ENCODE data around the gene GNAQ. TPM values are rescaled to one million over a fixed set of nuclear protein-coding genes. Genes with fewer than 3 reads are reported as not detected.

GNAQ gene
- total RNA-seq, 1 donor from 2014 or later, result 46.7 TPM

- H3K9me3 Mint-ChIP-seq, result no peaks in the 10 kb centered on the region
- H3K4me3 Mint-ChIP-seq, result no peak overlapping the region
- no peak for DNase-seq (ENCODE audit: extremely low spot score, unreplicated experiment)
- peaks cover 17% of the 10 kb centered on the region for H3K36me3 Mint-ChIP-seq
- peaks cover 3% of the 10 kb centered on the region for H3K4me1 Mint-ChIP-seq (ENCODE audit: unreplicated experiment)
- no peak overlapping the region for H3K27ac Mint-ChIP-seq
- TF ChIP-seq, protein P1, sequence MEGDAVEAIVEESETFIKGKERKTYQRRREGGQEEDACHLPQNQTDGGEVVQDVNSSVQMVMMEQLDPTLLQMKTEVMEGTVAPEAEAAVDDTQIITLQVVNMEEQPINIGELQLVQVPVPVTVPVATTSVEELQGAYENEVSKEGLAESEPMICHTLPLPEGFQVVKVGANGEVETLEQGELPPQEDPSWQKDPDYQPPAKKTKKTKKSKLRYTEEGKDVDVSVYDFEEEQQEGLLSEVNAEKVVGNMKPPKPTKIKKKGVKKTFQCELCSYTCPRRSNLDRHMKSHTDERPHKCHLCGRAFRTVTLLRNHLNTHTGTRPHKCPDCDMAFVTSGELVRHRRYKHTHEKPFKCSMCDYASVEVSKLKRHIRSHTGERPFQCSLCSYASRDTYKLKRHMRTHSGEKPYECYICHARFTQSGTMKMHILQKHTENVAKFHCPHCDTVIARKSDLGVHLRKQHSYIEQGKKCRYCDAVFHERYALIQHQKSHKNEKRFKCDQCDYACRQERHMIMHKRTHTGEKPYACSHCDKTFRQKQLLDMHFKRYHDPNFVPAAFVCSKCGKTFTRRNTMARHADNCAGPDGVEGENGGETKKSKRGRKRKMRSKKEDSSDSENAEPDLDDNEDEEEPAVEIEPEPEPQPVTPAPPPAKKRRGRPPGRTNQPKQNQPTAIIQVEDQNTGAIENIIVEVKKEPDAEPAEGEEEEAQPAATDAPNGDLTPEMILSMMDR (conservative IDR thresholded peaks at IDR 0.05), result no peak
- no peaks in the 10 kb centered on the region for H3K27me3 Mint-ChIP-seq
Measured at GRCh38 chr9:77989909-77990308, 41.7 kb downstream of the GNAQ start.

DNA sequence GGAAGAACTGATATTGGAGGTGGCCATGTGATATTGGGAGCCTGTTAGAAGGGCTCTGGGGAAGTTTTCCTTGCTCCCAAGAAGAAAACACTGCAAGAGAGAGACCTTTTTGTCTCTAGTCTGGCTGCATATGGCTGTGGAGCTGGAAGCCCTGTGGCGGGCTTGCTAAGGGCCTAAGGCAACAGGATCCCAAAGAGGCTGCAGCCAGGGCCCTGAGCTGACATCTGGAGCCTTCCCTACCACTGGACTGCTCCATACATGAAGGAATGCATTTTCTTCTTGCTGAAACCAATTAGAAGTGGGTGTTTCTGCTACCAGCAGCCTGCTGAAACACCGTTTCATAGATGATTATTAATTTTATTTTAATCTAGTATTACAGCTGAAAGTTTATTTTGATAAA lies 42.2 kb downstream of the GNAQ start:
- H3K27ac Mint-ChIP-seq, result no peak overlapping the region
- peaks cover 3% of the 10 kb centered on the region for H3K4me1 Mint-ChIP-seq (ENCODE audit: unreplicated experiment)
- H3K4me3 Mint-ChIP-seq, result no peak overlapping the region
- H3K27me3 Mint-ChIP-seq, result no peaks in the 10 kb centered on the region
- H3K36me3 Mint-ChIP-seq, result peaks cover 14% of the 10 kb centered on the region
- no peaks in the 10 kb centered on the region for H3K9me3 Mint-ChIP-seq
- DNase-seq (ENCODE audit: extremely low spot score, unreplicated experiment), result no peak
- TF ChIP-seq, protein P1 (conservative IDR thresholded peaks at IDR 0.05), result no peak

- Mint-ChIP-seq H3K27ac (no peak overlapping the region), H3K4me3 (no peak overlapping the region), H3K27me3 (no peaks in the 10 kb centered on the region), H3K4me1 (ENCODE audit: unreplicated experiment) (peaks cover 3% of the 10 kb centered on the region), H3K9me3 (no peaks in the 10 kb centered on the region), H3K36me3 (peaks cover 14% of the 10 kb centered on the region)
- no peak for DNase-seq (ENCODE audit: extremely low spot score, unreplicated experiment)
- TF ChIP-seq, protein P1 (conservative IDR thresholded peaks at IDR 0.05), result no peak
Measured at GRCh38 chr9:77988630-77989029, 43.0 kb downstream of the GNAQ start.

DNA sequence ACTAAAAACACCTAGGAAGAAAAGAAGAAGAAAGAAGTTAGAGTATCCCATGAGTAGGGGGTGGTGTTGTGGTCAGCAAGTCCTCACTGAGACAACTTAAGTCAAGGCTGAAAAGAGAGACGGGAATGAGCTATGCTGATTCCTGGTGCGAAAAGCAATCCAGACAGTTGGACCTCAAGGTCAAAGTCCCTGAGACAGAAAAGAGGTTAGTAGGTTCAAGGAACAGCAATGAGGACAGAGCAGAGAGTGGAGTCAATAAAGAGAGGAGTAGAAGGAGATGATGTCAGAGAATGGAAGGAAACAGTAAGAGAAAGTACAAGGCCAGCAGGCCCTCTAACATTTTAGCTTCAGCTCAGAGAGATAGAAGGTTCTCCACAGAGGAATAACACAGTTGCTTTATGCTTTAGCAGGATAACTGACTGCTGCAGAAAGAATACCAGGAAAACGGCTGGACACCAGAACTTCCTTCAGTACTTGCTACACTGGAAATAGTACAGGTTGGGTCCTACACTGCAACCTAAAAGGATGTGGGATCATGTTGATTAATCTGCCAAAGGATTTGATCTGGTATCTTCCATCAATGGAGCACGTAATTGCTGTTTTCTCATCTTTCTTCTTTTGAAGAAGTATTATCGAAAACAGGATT lies 43.6 kb downstream of the GNAQ start:
- no peaks in the 10 kb centered on the region for H3K9me3 Mint-ChIP-seq
- TF ChIP-seq, protein P1 (conservative IDR thresholded peaks at IDR 0.05), result no peak
- H3K27me3 Mint-ChIP-seq, result no peaks in the 10 kb centered on the region
- peaks cover 15% of the 10 kb centered on the region for H3K36me3 Mint-ChIP-seq
- H3K4me3 Mint-ChIP-seq, result no peak overlapping the region
- no peak overlapping the region for H3K27ac Mint-ChIP-seq
- DNase-seq (ENCODE audit: extremely low spot score, unreplicated experiment), result no peak
- peaks cover 7% of the 10 kb centered on the region for H3K4me1 Mint-ChIP-seq (ENCODE audit: unreplicated experiment)

DNA sequence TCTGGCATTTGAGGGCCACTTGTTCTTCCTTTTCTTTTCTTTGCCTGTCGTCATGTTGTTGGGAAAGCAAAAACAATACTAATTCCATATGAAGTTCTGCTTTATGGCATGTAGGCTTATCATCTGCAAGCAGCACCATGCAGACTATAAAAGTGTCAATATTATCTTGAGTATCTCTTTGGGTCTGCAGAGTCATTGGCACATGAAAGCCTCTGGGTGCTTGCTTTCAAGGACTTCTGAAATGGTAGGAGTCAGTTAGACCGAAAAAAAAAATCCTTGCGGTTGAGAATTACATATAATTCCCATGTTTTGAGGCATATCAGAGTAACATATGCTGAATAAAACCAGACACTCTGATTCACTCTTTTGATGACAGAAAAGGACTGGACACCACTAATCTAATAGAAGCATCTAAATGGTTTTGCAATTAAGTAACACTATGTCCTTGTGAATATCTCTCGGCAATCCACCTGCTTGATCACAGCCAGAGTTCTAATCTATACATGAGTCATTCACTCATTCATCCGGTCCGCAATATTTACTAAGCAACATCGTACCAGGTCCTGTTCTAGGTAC lies 44.4 kb downstream of the GNAQ start:
- TF ChIP-seq, protein P1 (conservative IDR thresholded peaks at IDR 0.05), result no peak
- no peaks in the 10 kb centered on the region for H3K9me3 Mint-ChIP-seq
- H3K27me3 Mint-ChIP-seq, result no peaks in the 10 kb centered on the region
- H3K4me1 Mint-ChIP-seq (ENCODE audit: unreplicated experiment), result peaks cover 9% of the 10 kb centered on the region
- DNase-seq (ENCODE audit: extremely low spot score, unreplicated experiment), result no peak
- H3K36me3 Mint-ChIP-seq, result peaks cover 14% of the 10 kb centered on the region
- H3K27ac Mint-ChIP-seq, result no peak overlapping the region
- no peak overlapping the region for H3K4me3 Mint-ChIP-seq

Data from type B pancreatic cell (in vitro differentiated cells).